K562 (cell line): ENCODE measurements around the gene PRTFDC1. TPM values are rescaled to one million over a fixed set of nuclear protein-coding genes. Genes with fewer than 3 reads are reported as not detected.
A peak's percentile ranks its signal among the peaks of the same experiment; 100 is the strongest.

Experiments used
- CBX3 ChIP-seq, 2 experiments: IDR thresholded peaks; 1 replicate in 1 of 2; 2 replicates in 1 of 2; pipeline ENCODE4 v1.6.1; 2012; ENCODE audit warnings: inconsistent platforms in 2 of 2, low read length in 2 of 2, borderline replicate concordance in 1 of 2, control low read depth in 1 of 2
- ETS2 ChIP-seq: IDR thresholded peaks from 2 replicates; pipeline ENCODE4 v1.6.1; 2016; ENCODE audit warnings: borderline replicate concordance, missing genetic modification characterization, mild to moderate bottlenecking, moderate library complexity, missing compliant biosample characterization; ENCODE audit not compliant: poor library complexity, severe bottlenecking
- ETV1 ChIP-seq: fragments of 450-650 bp; conservative IDR thresholded peaks from 2 replicates; pipeline ENCODE4 v1.6.1; 2016; ENCODE audit warnings: missing genetic modification characterization, control low read depth, low read depth, missing compliant biosample characterization
- GTF2A2 ChIP-seq: IDR thresholded peaks from 2 replicates; pipeline ENCODE4 v1.6.1; 2016; ENCODE audit warnings: mild to moderate bottlenecking, missing genetic modification characterization, missing compliant biosample characterization
- GTF2B ChIP-seq: IDR thresholded peaks from 2 replicates; pipeline ENCODE4 v1.6.1; 2011; ENCODE audit not compliant: insufficient read length; ENCODE audit errors: extremely low read depth
- HMGN3 ChIP-seq: IDR thresholded peaks from 2 replicates; pipeline ENCODE4 v1.6.1; 2011; ENCODE audit warnings: borderline replicate concordance, low read depth, mild to moderate bottlenecking, mixed read lengths, low read length; ENCODE audit not compliant: insufficient read length; ENCODE audit errors: extremely low read depth
- JUND ChIP-seq, 2 experiments: IDR thresholded peaks; 2 replicates in 1 of 2; 3 replicates in 1 of 2; pipeline ENCODE4 v1.6.1; 2011; ENCODE audit warnings: borderline replicate concordance in 2 of 2, low read depth in 2 of 2, low read length in 2 of 2, improper control_type of control experiment in 1 of 2, missing biosample characterization in 1 of 2, missing genetic modification characterization in 1 of 2, missing genetic modification reagents in 1 of 2
- KDM1A ChIP-seq, 2 experiments: fragments of 450-650 bp; IDR thresholded peaks; 2 replicates each; pipeline ENCODE4 v1.6.1; 2016; ENCODE audit warnings: mild to moderate bottlenecking in 2 of 2
- MEIS2 ChIP-seq: fragments of 450-650 bp; IDR thresholded peaks from 2 replicates; pipeline ENCODE4 v1.6.1; 2014; ENCODE audit warnings: mild to moderate bottlenecking; ENCODE audit not compliant: partially characterized antibody
- NELFE ChIP-seq: IDR thresholded peaks from 2 replicates; pipeline ENCODE4 v1.6.1; 2011; ENCODE audit warnings: mild to moderate bottlenecking; ENCODE audit not compliant: insufficient read depth, insufficient read length
- PKNOX1 ChIP-seq: fragments of 450-650 bp; IDR thresholded peaks from 2 replicates; pipeline ENCODE4 v1.6.1; 2016
- PRDM10 ChIP-seq: fragments of 450-650 bp; IDR thresholded peaks from 2 replicates; pipeline ENCODE4 v1.6.1; 2018; ENCODE audit not compliant: partially characterized antibody
- SAP30 ChIP-seq: fragments of 200-600 bp; sonication (generic); IDR thresholded peaks from 2 replicates; pipeline ENCODE4 v1.6.1; 2012; ENCODE audit warnings: borderline replicate concordance, low read depth, mild to moderate bottlenecking, moderate library complexity, low read length, control low read depth, inconsistent platforms; ENCODE audit not compliant: insufficient read depth, poor library complexity, severe bottlenecking
- SMARCE1 ChIP-seq: fragments of 450-650 bp; IDR thresholded peaks from 2 replicates; pipeline ENCODE4 v1.7.1; 2016; ENCODE audit warnings: mild to moderate bottlenecking
- SOX6 ChIP-seq: fragments of 450-650 bp; IDR thresholded peaks from 2 replicates; pipeline ENCODE4 v1.6.1; 2014; ENCODE audit warnings: mild to moderate bottlenecking
- TAF1 ChIP-seq: IDR thresholded peaks from 2 replicates; pipeline ENCODE4 v1.6.1; 2011; ENCODE audit warnings: mild to moderate bottlenecking, low read length, moderate library complexity; ENCODE audit not compliant: insufficient read depth, control insufficient read depth, severe bottlenecking; ENCODE audit errors: extremely low read depth
- TAF7 ChIP-seq: fragments of 450-650 bp; IDR thresholded peaks from 2 replicates; pipeline ENCODE4 v1.6.1; 2016; ENCODE audit warnings: missing genetic modification characterization, missing compliant biosample characterization
- TRIM25 ChIP-seq: fragments of 450-650 bp; IDR thresholded peaks from 2 replicates; pipeline ENCODE4 v1.7.0; 2016; ENCODE audit warnings: borderline replicate concordance
- ZNF324 ChIP-seq: fragments of 250-450 bp; sonication (Bioruptor Pico); IDR thresholded peaks from 2 replicates; pipeline ENCODE4 v1.4.0; 2020; ENCODE audit warnings: mild to moderate bottlenecking
- ZNF695 ChIP-seq: fragments of 450-650 bp; formaldehyde crosslinking; IDR thresholded peaks from 2 replicates; pipeline ENCODE4 v1.4.0; 2020; ENCODE audit warnings: mild to moderate bottlenecking, moderate library complexity
- ZNF77 ChIP-seq: fragments of 250-450 bp; sonication (Bioruptor Pico); IDR thresholded peaks from 2 replicates; pipeline ENCODE4 v1.5.0; 2020
- polyA plus RNA-seq, 8 experiments: library from polyadenylated mRNA; depleted of rRNA in 4 of 8; stranded (reverse) in 5 of 8; unstranded in 3 of 8; fragments of >200 nt; fragmentation: Nextera tagmentation in 2 of 8; fragmentation: Illumina TruSeq in 1 of 8; extraction: Ambion mirVana in 2 of 8; extraction: Trizol in 1 of 8; gene quantifications; 2 replicates each; pipeline versions ENCODE4 v1.2.1 to v1.2.3, GENCODE V29; 2011 to 2014; ENCODE audit warnings: inconsistent platforms in 1 of 8, missing spikeins in 1 of 8
- total RNA-seq, 7 experiments: library from RNA; depleted of rRNA in 6 of 7; stranded (reverse); fragments of >200 nt in 6 of 7; fragmentation: Illumina TruSeq in 2 of 7; extraction: Trizol in 2 of 7; gene quantifications; 2 replicates each; pipeline versions ENCODE4 v1.2.1 to v1.2.3, GENCODE V29; 2011 to 2021; ENCODE audit warnings: low replicate concordance in 1 of 7

The PRTFDC1 gene
- total and polyA plus RNA-seq, 9 of the 15 experiments (the other 6 are each of a cell fraction or from before 2014, with no cell fraction given), result 7.0 to 27.6 (median 10.0) TPM

- TF ChIP-seq ETS2 (tag) (no peak), CBX3 (IDR thresholded peaks at IDR 0.05; ENCODE audit: borderline replicate concordance in 1 of 2, low read length in 2 of 2) (no peak), ZNF77 (CRISPR knock-in tag) (no peak), HMGN3 (no peak), JUND (IDR thresholded peaks at IDR 0.05; ENCODE audit: borderline replicate concordance, low read depth, low read length) (peak; percentile 81; the same call in 1 of the 2 replicates), JUND (tag; IDR thresholded peaks at IDR 0.05; ENCODE audit: borderline replicate concordance, low read depth, low read length) (no peak), PKNOX1 (peak; percentile 43), SAP30 (no peak), ETV1 (tag) (no peak), MEIS2 (peak; percentile 43), GTF2A2 (tag) (no peak), PRDM10 (no peak), KDM1A (IDR thresholded peaks at IDR 0.05) (peak; percentile 10 to 28; a peak in 1 of 4 replicates), SMARCE1 (0 out of 2 replicates have a peak, but pooled peaks have one; percentile 26), ZNF695 (CRISPR knock-in tag) (no peak), NELFE (no peak), GTF2B (no peak), TAF1 (no peak), SOX6 (no peak), ZNF324 (CRISPR knock-in tag) (no peak), TRIM25 (no peak), TAF7 (no peak)
Observed at GRCh38 chr10:24821986-24822385, 130.4 kb downstream of the PRTFDC1 start (continued).
